Omental fat pad (tissue), 4 donors: ENCODE measurements around the gene DDX47. TPM values are rescaled to one million over a fixed set of nuclear protein-coding genes. Genes with fewer than 3 reads are reported as not detected.
A peak's percentile ranks its signal among the peaks of the same experiment; 100 is the strongest.
"Not testable (repeated sequence)": the region's sequence is repeated elsewhere in the genome, so short reads cannot be mapped to it uniquely, and the experiment has no call there.

ENCODE experiments used
- ATAC-seq: fragments of 150-250 bp; one replicate; pipeline ENCODE4 v1.9.1; 2016; ENCODE audit warnings: mild to moderate bottlenecking, moderate library complexity; ENCODE audit not compliant: low FRiP score
- DNase-seq: peaks from one replicate; pipeline ENCODE4 v3.0.0-alpha.2; 2019; ENCODE audit warnings: low spot score
- CTCF ChIP-seq, 3 donors: fragments of 450-650 bp; IDR thresholded peaks; one replicate each; pipeline ENCODE4 v1.5.1; 2016 to 2017; ENCODE audit warnings: antibody characterized with exemption in 3 of 3, mild to moderate bottlenecking in 3 of 3, moderate library complexity in 2 of 3
- total RNA-seq, 4 donors: library from RNA; depleted of rRNA; stranded (reverse); fragments of >200 nt; gene quantifications; one replicate each; pipeline ENCODE4 v1.1.0, GENCODE V29; 2016

DDX47 gene
- total RNA-seq, 4 donors from 2014 or later = 37.4 to 82.0 (median 51.1) TPM

GRCh38 chr12:12796928-12797793 lies 16.0 kb upstream of the DDX47 start:
- DNase-seq (no peak), ATAC-seq (no peak)
- TF ChIP-seq CTCF (IDR thresholded peaks at IDR 0.05) = no peak

GRCh38 chr12:12797794-12798152 lies 15.4 kb upstream of the DDX47 start:
- TF ChIP-seq CTCF (IDR thresholded peaks at IDR 0.05) = no peak
- DNase-seq = no peak
- ATAC-seq = no peak

- DNase-seq = no peak
- no peak for TF ChIP-seq CTCF (IDR thresholded peaks at IDR 0.05)
- no peak for ATAC-seq
These were observed 14.7 kb upstream of the DDX47 start for GRCh38 chr12:12798480-12798879.

- no peak for TF ChIP-seq CTCF (IDR thresholded peaks at IDR 0.05)
- ATAC-seq (no peak), DNase-seq (no peak)
These were observed 13.8 kb upstream of the DDX47 start for GRCh38 chr12:12799163-12799920.

- TF ChIP-seq CTCF (IDR thresholded peaks at IDR 0.05) = no peak
- ATAC-seq (peak; percentile 81), DNase-seq (no peak)
These were observed 12.6 kb upstream of the DDX47 start for GRCh38 chr12:12800406-12801180.

GRCh38 chr12:12801656-12802055 lies 11.5 kb upstream of the DDX47 start:
- not testable (repeated sequence) for DNase-seq, ATAC-seq

- DNase-seq = peak; percentile 34
- peak; percentile 85 for ATAC-seq
- TF ChIP-seq CTCF (IDR thresholded peaks at IDR 0.05) = no peak
These were observed 10.0 kb upstream of the DDX47 start for GRCh38 chr12:12803186-12803585.
